Body of pancreas (tissue), 4 donors: ENCODE data around the gene SHCBP1.

ENCODE experiments used
- CTCF ChIP-seq, 7 experiments: fragments of 450-650 bp in 4 of 7; fragments of 200-600 bp in 3 of 7; sonication (generic) in 3 of 7; IDR thresholded peaks; one replicate each; pipeline ENCODE4 v1.5.1; 2016 to 2019; ENCODE audit warnings: antibody characterized with exemption in 7 of 7
- POLR2A ChIP-seq, 3 donors: fragments of 450-650 bp; IDR thresholded peaks; one replicate each; pipeline ENCODE4 v1.6.1; 2016; ENCODE audit warnings: antibody characterized with exemption in 3 of 3, mild to moderate bottlenecking in 2 of 3

GRCh38 chr16:46621006-46621933, at the start of gene SHCBP1:
- no peak for TF ChIP-seq POLR2A (IDR thresholded peaks at IDR 0.05)
- no peak for TF ChIP-seq CTCF (IDR thresholded peaks at IDR 0.05)
